Measurements from ENCODE around the gene FBXW4.

The FBXW4 gene, protein sequence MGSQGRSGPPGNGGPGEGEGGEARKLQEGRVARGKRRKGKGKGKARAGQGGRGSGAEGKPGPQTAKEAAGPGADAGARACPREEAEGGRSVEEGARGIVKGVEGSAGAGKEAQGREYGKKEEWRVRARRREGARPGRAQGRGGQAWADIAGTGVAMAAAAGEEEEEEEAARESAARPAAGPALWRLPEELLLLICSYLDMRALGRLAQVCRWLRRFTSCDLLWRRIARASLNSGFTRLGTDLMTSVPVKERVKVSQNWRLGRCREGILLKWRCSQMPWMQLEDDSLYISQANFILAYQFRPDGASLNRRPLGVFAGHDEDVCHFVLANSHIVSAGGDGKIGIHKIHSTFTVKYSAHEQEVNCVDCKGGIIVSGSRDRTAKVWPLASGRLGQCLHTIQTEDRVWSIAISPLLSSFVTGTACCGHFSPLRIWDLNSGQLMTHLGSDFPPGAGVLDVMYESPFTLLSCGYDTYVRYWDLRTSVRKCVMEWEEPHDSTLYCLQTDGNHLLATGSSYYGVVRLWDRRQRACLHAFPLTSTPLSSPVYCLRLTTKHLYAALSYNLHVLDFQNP

GRCh38 chr10:101694674-101695403 is at the start of gene FBXW4:
Gene FBXW4 (minus strand): TSS chr10:101695170. CDS start chr10:101695105, 65 bp downstream.
- DNase-seq = no peak

GRCh38 chr10:101744267-101744666 is 49.3 kb upstream of the FBXW4 start:
- DNase-seq = no peak

- no peak for DNase-seq
Observed at GRCh38 chr10:101741938-101742337, 47.0 kb upstream of the FBXW4 start.

DNA sequence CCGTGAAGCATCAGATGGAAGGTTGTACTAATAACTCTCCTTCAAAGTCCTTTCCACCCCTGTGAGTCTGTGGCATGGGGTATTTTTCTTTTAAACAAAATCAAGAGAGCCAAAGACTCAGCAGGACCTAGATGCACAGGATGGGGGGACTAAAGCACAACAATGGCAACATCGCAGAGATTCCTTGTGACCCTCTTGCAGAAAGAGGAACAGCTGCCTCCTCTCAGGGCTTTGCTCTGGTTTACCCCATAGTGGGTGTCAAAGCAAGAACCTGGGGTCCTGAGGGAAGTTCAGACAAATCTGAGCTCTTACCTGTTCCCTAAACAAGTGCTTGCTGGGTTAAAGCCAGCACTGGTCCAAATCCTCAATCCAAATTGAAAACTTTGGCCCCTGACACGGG is 41.7 kb upstream of the FBXW4 start:
- DNase-seq = no peak

- no peak for DNase-seq
Observed at GRCh38 chr10:101732096-101732495, 37.1 kb upstream of the FBXW4 start.

- no peak for DNase-seq
Observed at GRCh38 chr10:101726115-101726387, 31.1 kb upstream of the FBXW4 start.

- DNase-seq = no peak
Observed at GRCh38 chr10:101725296-101726114, 30.5 kb upstream of the FBXW4 start.

GRCh38 chr10:101724446-101724845 is 29.5 kb upstream of the FBXW4 start:
- no peak for DNase-seq

GRCh38 chr10:101723176-101723575 is 28.2 kb upstream of the FBXW4 start:
- no peak for DNase-seq

GRCh38 chr10:101721806-101722205 is 26.8 kb upstream of the FBXW4 start:
- DNase-seq = no peak

DNA sequence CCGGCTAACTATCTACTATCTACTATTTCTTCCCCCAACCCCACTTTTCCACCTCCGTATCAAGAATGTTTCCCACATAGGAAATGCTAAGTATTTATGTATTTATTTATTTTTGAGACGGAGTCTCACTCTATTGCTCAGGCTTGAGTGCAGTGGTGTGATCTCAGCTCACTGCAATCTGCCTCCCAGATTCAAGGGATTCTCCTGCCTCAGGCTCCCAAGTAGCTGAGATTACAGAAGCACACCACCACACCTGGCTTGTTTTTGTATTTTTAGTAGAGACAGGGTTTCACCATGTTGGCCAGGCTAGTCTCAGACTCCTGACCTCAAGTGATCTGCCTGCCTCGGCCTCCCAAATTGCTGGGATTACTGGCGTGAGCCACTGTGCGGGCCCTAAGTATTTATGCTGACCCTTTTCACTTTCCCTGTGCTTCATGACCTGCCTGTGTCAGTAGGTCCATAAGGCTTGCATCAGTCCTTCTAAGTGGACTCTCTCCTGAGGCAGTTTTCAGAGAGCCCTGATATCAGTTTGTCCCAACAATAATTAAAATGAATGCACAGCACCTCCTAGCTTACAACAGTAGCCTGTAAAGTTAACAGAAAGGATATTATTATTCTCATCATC is 25.7 kb upstream of the FBXW4 start:
- no peak for DNase-seq

DNA sequence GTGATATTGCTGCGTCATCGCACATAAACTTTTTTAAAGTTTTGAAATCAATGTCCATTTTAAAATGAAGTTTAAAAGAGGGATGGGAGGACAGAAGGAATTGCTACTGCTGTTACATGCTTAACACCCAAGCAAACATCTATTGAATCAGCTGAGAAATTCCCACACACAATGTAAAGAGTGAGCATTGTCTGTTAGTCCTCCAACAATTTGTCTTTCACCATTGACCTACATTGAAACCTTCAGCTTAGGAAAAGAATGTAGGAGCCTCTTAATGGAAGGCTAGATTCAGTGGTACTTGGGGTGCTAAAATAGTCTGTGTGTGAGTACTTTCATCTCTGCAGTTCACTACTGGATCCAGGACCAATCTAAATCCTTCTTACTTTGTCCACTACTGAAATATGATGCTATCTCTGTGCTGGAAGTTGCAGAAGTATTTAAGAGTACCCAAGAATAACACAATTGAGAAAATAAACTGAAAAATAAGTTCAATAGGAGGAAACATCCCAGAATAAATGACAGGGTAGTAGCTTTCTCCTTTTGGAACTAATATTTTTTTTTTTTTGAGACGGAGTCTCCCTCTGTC is 23.8 kb upstream of the FBXW4 start:
- no peak for DNase-seq

DNA sequence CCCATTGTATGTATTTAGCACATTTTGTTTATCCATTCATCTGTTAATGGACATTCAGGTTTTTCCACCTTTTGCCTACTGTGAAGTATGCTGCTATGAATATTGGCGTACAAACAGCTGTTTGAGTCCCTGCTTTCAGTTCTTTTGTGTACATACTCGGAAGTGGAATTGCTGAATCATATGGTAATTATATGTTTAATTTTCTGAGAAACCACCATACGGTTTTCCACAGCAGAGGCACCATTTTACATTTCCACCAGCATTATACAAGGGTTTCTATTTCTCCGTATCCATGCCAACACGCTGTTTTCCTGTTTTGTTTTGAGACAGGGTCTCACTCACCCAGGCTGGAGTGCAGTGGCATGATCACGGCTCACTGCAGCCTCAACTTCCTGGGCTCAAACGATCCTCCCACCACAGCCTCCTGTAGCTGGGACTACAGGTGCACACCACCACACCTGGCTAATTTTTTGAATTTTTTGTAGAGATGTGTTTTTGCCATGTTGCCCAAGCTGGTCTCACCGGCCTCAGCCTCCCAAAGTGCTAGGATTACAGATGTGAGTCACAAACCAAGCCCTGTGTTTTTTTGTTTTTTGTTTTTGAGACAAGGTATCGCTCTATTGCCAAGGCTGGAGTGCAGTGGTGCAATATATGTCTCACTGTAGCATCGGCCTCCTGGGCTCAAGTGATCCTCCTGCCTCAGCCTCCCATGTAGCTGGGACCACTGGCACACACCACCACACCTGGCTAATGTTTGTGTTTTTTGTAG is 22.1 kb upstream of the FBXW4 start:
- no peak for DNase-seq

DNA sequence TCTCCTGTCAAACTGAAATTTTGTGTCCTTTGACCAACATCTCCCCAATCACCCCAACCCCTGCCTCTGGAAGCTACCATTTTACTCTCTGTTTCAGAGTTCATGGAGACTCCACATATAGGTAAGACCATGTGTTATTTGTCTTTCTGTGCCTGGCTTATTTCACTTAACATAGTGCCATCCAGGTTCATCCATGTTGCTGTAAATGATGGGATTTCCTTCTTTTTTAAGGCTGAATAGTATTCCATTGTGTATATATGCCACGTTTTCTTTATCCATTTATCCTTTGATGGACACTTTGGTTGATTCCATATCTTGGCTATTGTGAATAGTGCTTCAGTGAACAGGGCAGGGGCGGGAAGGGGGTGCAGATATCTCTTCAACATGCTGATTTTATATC is 18.0 kb upstream of the FBXW4 start:
- DNase-seq = no peak

DNA sequence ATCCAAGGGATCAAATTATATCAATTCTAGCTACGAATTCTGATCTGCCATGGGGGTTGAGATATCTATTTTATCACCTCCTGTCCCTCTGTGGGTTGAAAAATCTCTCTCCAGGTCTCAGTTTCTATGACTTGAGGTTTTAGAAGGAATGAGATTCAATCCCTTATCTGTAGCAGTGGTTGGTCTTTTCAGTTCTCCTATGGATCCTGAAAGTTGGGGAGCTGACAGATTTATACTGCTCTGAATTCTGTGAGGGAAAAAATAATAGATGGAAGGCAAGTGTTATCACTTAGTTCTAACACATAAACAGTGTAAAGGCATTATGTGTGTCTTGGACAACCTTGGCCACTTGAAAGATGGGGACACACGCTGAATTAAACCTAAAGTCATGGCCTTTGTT is 15.8 kb upstream of the FBXW4 start:
- DNase-seq = no peak

GRCh38 chr10:101710059-101710695 is 15.2 kb upstream of the FBXW4 start:
- no peak for DNase-seq

DNA sequence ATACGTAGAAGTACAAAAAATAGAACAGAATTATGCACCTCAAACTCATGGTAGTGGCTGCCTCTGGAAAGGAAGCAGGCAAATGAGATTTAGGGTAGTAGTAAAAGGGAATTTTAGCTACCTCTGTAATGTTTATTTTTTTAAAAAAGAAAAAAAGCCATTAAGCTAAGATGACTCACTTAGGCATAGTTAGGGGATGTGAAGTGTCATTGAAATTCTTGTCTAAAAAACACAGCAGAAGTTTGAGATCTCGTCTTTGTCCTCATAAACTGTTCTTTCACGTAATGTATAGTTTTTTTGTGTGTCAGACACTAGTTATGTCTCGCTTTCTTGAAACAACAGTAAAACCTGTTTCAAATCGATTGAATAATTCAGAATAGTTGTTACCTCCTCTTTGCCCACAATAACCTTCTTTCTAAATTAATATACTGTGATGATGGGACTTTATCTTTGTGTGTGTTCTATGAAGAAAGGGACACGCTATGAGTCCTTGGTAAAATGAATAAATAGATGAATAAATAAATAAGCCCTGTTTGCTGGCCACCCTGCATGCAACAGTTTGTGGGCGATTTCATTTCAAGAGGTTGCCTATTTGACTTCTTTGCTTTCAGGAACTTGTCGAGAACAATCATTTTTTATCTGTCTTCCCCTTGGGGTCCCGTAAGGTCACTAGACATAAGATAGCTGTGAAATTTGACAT is 14.5 kb upstream of the FBXW4 start:
- no peak for DNase-seq

DNA sequence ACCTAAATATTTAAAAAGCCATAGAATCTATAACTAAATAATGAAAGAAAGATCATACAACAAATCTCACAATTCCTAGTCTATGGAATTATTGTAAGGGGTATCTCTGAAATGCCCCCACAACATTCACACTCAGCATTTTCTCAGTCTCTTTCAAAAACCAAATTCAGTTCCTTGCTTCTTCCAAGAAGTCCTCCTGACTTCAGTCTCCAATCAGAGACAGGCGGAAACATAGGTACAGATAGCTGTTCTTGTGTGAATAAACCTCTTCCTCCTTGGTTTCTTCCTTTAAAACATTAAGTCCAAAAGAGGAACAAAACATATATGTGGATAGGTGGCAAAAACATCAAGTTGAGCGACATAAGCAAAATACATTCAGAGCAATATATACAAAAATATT is 13.9 kb upstream of the FBXW4 start:
- DNase-seq = no peak

DNA sequence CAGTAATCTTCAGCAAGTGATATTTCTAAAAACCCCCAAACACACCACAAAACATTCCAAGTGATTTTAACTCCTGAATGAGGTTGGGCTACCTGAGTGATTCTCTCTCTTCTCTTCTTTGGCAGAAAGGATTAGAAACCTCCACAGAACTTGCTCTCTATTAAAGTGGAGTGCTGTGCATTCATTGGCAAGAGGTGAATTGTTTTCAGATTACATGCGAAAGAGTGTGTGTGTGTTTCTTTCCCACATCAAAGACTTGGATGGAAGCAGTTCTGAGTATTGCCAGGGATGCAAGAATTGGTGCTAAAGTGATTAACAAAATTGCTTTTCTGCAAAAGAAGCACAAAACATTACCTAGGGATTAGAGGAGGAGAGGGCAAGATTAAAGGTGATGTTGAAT is 13.1 kb upstream of the FBXW4 start:
- DNase-seq = no peak

GRCh38 chr10:101704331-101704730 is 9.4 kb upstream of the FBXW4 start:
- no peak for DNase-seq

DNA sequence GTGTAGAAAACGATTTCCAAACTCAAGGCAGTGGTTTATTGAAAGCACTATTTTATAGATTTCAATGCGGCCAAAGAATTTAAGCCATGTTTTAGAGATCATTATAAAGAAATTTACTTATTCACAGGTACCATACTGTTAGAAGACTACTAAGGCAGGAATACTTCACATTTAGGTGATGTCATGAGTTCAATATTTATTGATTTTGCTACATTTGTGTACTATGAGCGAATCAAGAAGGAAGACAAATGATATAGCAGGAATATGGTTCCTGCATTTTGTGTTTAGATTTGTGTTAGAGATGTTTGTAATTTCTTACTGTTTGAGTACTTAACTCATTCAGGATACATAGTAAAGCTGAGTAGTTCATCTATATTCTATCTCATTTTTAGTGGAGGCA is 1.7 kb upstream of the FBXW4 start:
- DNase-seq = no peak

All from NCI-H2029 (cell line).